Measurements from ENCODE around the gene MYO7A. TPM values are rescaled to one million over a fixed set of nuclear protein-coding genes. Genes with fewer than 3 reads are reported as not detected.

Gene MYO7A
- total and polyA plus RNA-seq, 2 experiments from 2014 or later, result 1.8 to 5.4 TPM

GRCh38 chr11:77138106-77138649 is 10.1 kb downstream of the MYO7A start:
- peak overlapping the region; percentile 43; the same call in 1 of the 2 replicates for H2AFZ ChIP-seq
- no peak overlapping the region for H3K27ac ChIP-seq (ENCODE audit: low read depth)
- peaks cover 3% of the 10 kb centered on the region; the same call in 1 of the 2 replicates for H3K4me1 ChIP-seq (ENCODE audit: insufficient read depth)
- H3K27me3 ChIP-seq (ENCODE audit: insufficient read depth), result no peaks in the 10 kb centered on the region
- peak overlapping the region; percentile 38; the same call in 1 of the 2 replicates for H3K4me2 ChIP-seq
- DNase-seq (ENCODE audit: low spot score) (peak; percentile 50), ATAC-seq (peak; percentile 44)
- no peaks in the 10 kb centered on the region for H3K79me2 ChIP-seq (replicated peaks; ENCODE audit: insufficient read depth)
- Mint-ChIP-seq H3K4me1 (peaks cover 12% of the 10 kb centered on the region), H3K36me3 (ENCODE audit: low read depth) (no peaks in the 10 kb centered on the region), H3K27me3 (ENCODE audit: insufficient read depth, low read depth, poor library complexity) (no peaks in the 10 kb centered on the region), H3K4me3 (no peak overlapping the region), H3K9me3 (no peaks in the 10 kb centered on the region), H3K27ac (no peak overlapping the region)
- H4K20me1 ChIP-seq (replicated peaks; ENCODE audit: insufficient read depth), result no peaks in the 10 kb centered on the region
- H3F3A ChIP-seq (replicated peaks; ENCODE audit: low read depth), result no peaks in the 10 kb centered on the region
- H3K4me3 ChIP-seq, result peak overlapping the region; percentile 36; the same call in 1 of the 2 replicates
- no peaks in the 10 kb centered on the region for H3K9me2 ChIP-seq (ENCODE audit: insufficient read depth)
- TF ChIP-seq POLR2AphosphoS5 (IDR thresholded peaks at IDR 0.05; ENCODE audit: low read depth) (no peak), ZNF462 (CRISPR knock-in tag; IDR thresholded peaks at IDR 0.05) (no peak), REST (IDR thresholded peaks at IDR 0.05; ENCODE audit: unreplicated experiment) (no peak)
- no peaks in the 10 kb centered on the region for H3K36me3 ChIP-seq (ENCODE audit: insufficient read depth)
